WERI-Rb-1 (cell line): ENCODE data around the gene TCP11L2.

Experiments
- DNase-seq: peaks from one replicate; pipeline ENCODE4 v3.0.0-alpha.2; 2020
- H3K27ac ChIP-seq: fragments of 250-450 bp; sonication (Bioruptor Pico); 2 replicates; pipeline ENCODE4 v1.5.1; 2020; ENCODE audit warnings: mild to moderate bottlenecking, moderate library complexity
- H3K27me3 ChIP-seq: fragments of 250-450 bp; sonication (Bioruptor Pico); 2 replicates; pipeline ENCODE4 v1.5.1; 2021; ENCODE audit warnings: mild to moderate bottlenecking, low read depth, moderate library complexity; ENCODE audit not compliant: insufficient read depth, severe bottlenecking
- H3K36me3 ChIP-seq: fragments of 250-450 bp; sonication (Bioruptor Pico); 2 replicates; pipeline ENCODE4 v1.5.1; 2020; ENCODE audit warnings: mild to moderate bottlenecking, moderate library complexity
- H3K4me3 ChIP-seq: 2 replicates; pipeline ENCODE4 v1.5.1; 2011; ENCODE audit warnings: low read depth, mild to moderate bottlenecking, control low read depth, low read length
- H3K9me3 ChIP-seq: fragments of 250-450 bp; sonication (Bioruptor Pico); 2 replicates; pipeline ENCODE4 v1.5.1; 2021; ENCODE audit warnings: mild to moderate bottlenecking, moderate library complexity; ENCODE audit not compliant: severe bottlenecking
- CTCF ChIP-seq: IDR thresholded peaks from 2 replicates; pipeline ENCODE4 v1.5.1; 2011; ENCODE audit warnings: low read depth, mild to moderate bottlenecking, control low read depth, inconsistent platforms, low read length

Gene TCP11L2

GRCh38 chr12:106258935-106259334 is 43.6 kb upstream of the TCP11L2 start:
- H3K27ac ChIP-seq: no peak overlapping the region
- no peak for TF ChIP-seq CTCF
- no peaks in the 10 kb centered on the region for H3K27me3 ChIP-seq

DNA sequence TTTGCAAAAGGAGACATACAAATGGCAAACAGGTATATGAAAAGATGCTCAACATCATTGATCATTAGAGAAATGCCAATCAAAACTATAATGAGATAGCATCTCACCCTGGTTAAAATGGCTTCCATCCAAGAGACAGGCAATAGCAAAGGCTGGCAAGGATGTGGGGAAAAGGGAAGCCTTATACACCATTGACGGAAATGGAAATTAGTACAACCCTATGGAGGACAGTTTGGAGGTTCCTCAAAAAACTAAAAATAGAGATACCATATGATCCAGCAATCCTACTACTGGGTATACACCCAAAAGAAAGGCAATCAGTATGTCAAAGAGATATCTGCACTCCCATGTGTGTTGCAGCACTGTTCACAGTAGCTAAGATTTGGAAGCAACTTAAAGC is 37.4 kb upstream of the TCP11L2 start:
- no peak for TF ChIP-seq CTCF
- Histone ChIP-seq H3K4me3 (no peak overlapping the region), H3K9me3 (no peaks in the 10 kb centered on the region), H3K27ac (no peak overlapping the region), H3K27me3 (no peaks in the 10 kb centered on the region), H3K36me3 (no peaks in the 10 kb centered on the region)
- DNase-seq: no peak

More at GRCh38 chr12:106258935-106259334, 43.6 kb upstream of the TCP11L2 start:
- DNase-seq: no peak
- no peaks in the 10 kb centered on the region for H3K9me3 ChIP-seq
- no peaks in the 10 kb centered on the region for H3K36me3 ChIP-seq
- no peak overlapping the region for H3K4me3 ChIP-seq

DNA sequence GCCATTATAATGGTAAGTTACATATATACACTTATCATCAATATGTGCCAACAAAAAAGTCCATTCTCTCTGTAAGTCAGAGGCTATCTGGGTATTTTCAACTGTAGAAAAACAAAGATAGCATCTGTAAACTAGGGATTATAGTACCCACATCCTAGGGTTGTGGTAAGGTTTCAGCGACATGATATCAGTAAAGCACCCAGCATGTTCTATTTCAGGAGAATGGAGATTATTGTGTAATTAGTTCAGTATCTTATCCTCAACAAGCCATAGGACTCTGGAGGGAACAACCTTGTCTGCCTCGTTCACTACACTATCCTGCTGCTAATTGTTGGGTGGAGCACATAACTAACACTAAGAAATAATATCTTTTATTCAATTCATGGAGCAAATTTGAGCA is 35.0 kb upstream of the TCP11L2 start:
- no peak for DNase-seq
- no peak for TF ChIP-seq CTCF

GRCh38 chr12:106269150-106269771 is 33.3 kb upstream of the TCP11L2 start:
- Histone ChIP-seq H3K9me3 (no peaks in the 10 kb centered on the region), H3K27ac (no peak overlapping the region), H3K36me3 (no peaks in the 10 kb centered on the region), H3K4me3 (no peak overlapping the region), H3K27me3 (no peaks in the 10 kb centered on the region)
- no peak for DNase-seq
- no peak for TF ChIP-seq CTCF

More for the DNA sequence above, 35.0 kb upstream of the TCP11L2 start:
- H3K36me3 ChIP-seq: no peaks in the 10 kb centered on the region
- H3K4me3 ChIP-seq: no peak overlapping the region
- H3K27ac ChIP-seq: no peak overlapping the region
- no peaks in the 10 kb centered on the region for H3K27me3 ChIP-seq
- no peaks in the 10 kb centered on the region for H3K9me3 ChIP-seq

- no peak overlapping the region for H3K4me3 ChIP-seq
- H3K36me3 ChIP-seq: no peaks in the 10 kb centered on the region
- H3K9me3 ChIP-seq: no peaks in the 10 kb centered on the region
- H3K27me3 ChIP-seq: no peaks in the 10 kb centered on the region
- H3K27ac ChIP-seq: no peak overlapping the region
- TF ChIP-seq CTCF: no peak
- DNase-seq: no peak
These were observed 30.7 kb upstream of the TCP11L2 start for GRCh38 chr12:106271575-106272505.
